DND-41 (cell line): Measurements from ENCODE around the gene GAS2L2.

Experiments used
- ATAC-seq: fragments of 200-7000 bp; cut with Tn5 transposase; 3 replicates; pipeline ENCODE4 v1.9.1; 2021; ENCODE audit warnings: low read depth; ENCODE audit not compliant: insufficient read depth
- DNase-seq: peaks from one replicate; pipeline ENCODE4 v3.0.0-alpha.2; 2020
- H2AFZ ChIP-seq: 2 replicates; pipeline ENCODE4 v1.6.0; 2012; ENCODE audit warnings: low read depth, low read length
- H3K27ac ChIP-seq: 2 replicates; pipeline ENCODE4 v1.5.1; 2012; ENCODE audit warnings: low read length, inconsistent platforms
- H3K27me3 ChIP-seq: fragments of 200-600 bp; sonication (generic); 2 replicates; pipeline ENCODE4 v1.6.0; 2012; ENCODE audit warnings: low read length, mild to moderate bottlenecking, inconsistent platforms; ENCODE audit not compliant: insufficient read depth, poor library complexity
- H3K36me3 ChIP-seq: 2 replicates; pipeline ENCODE4 v1.5.1; 2012; ENCODE audit warnings: low read length, inconsistent platforms; ENCODE audit not compliant: insufficient read depth
- H3K4me1 ChIP-seq: 2 replicates; pipeline ENCODE4 v1.5.1; 2012; ENCODE audit warnings: mild to moderate bottlenecking, low read length; ENCODE audit not compliant: insufficient read depth
- H3K4me2 ChIP-seq: 2 replicates; pipeline ENCODE4 v1.6.0; 2012; ENCODE audit warnings: mild to moderate bottlenecking, moderate library complexity, low read length, inconsistent platforms; ENCODE audit not compliant: insufficient read depth
- H3K4me3 ChIP-seq, 2 experiments: fragments of 200-600 bp in 1 of 2; shearing (Covaris generic) in 1 of 2; 2 replicates each; pipeline ENCODE4 v1.5.1; 2012 to 2016; ENCODE audit warnings: inconsistent platforms in 2 of 2, low read length in 2 of 2, mild to moderate bottlenecking in 2 of 2, low read depth in 1 of 2, moderate library complexity in 1 of 2
- H3K79me2 ChIP-seq: 2 replicates; pipeline ENCODE4 v1.6.0; 2012; ENCODE audit warnings: low read length, inconsistent platforms; ENCODE audit not compliant: insufficient read depth
- H3K9ac ChIP-seq: 2 replicates; pipeline ENCODE4 v1.6.0; 2012; ENCODE audit warnings: low read depth, mild to moderate bottlenecking, inconsistent platforms, low read length, moderate library complexity
- H3K9me3 ChIP-seq: 2 replicates; pipeline ENCODE4 v1.5.1; 2012; ENCODE audit warnings: low read length, moderate library complexity, mild to moderate bottlenecking, inconsistent platforms; ENCODE audit not compliant: insufficient read depth, severe bottlenecking
- H4K20me1 ChIP-seq: 2 replicates; pipeline ENCODE4 v1.6.0; 2012; ENCODE audit warnings: low read length; ENCODE audit not compliant: insufficient read depth
- CTCF ChIP-seq: IDR thresholded peaks from 2 replicates; pipeline ENCODE4 v1.5.1; 2012; ENCODE audit warnings: borderline replicate concordance, low read length, moderate library complexity, mild to moderate bottlenecking; ENCODE audit not compliant: poor library complexity, severe bottlenecking; ENCODE audit errors: extremely low read depth
- EZH2 ChIP-seq: IDR thresholded peaks from 3 replicates; pipeline ENCODE4 v1.6.1; 2012; ENCODE audit warnings: borderline replicate concordance, low read depth, mild to moderate bottlenecking, moderate library complexity, low read length, inconsistent platforms; ENCODE audit not compliant: severe bottlenecking

Gene GAS2L2

DNA sequence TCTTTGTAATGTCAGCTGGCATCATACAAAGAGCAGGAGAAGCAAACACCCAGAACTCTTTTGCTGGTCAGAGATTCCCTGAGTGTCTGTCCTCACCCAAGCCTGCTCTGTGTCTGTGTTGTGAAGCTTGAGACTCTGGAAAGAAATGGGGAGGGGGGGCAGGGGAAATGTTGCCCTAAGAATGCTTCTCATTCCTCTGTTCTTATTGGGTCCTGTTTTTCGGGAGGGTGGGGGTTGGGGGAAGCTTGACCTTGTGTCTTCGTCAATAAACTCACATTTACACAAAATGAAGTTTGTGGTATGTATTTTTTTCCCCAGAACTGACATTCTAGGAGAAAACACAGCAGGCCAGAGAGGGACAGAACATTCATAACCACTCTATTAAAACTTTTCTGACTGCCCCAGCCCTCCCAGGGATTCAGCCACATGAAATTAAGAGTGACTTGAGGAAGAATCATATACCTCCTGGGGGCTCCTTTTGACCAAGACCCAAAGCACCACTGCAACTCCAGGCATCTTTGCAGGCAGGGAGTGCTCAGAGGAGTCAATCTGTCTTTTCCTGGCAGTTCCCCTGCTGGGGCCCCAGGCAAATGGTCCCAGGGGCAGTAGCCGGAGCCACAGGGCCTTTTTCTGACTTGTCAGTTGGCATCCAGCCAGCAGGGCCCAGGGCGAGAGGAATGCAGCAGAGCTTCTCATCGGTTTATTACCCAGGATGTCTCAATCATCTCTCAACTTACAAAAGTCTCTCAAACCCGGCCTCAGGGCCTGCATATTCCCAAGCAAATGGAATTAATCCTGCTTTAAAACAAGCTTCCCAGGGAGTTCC is 26.7 kb downstream of the GAS2L2 start:
- ATAC-seq = no peak
- TF ChIP-seq CTCF (no peak), EZH2 (no peak)
- no peak overlapping the region for H3K4me3 ChIP-seq
- no peak overlapping the region for H3K27ac ChIP-seq
- no peaks in the 10 kb centered on the region for H3K27me3 ChIP-seq
- H2AFZ ChIP-seq = no peak overlapping the region
- no peak overlapping the region for H3K4me2 ChIP-seq
- no peaks in the 10 kb centered on the region for H3K9me3 ChIP-seq
- peaks cover 47% of the 10 kb centered on the region for H3K36me3 ChIP-seq
- H3K4me1 ChIP-seq = peaks cover 6% of the 10 kb centered on the region
- H3K9ac ChIP-seq = no peak overlapping the region
- no peaks in the 10 kb centered on the region for H3K79me2 ChIP-seq
- peaks cover 3% of the 10 kb centered on the region; the same call in 1 of the 2 replicates for H4K20me1 ChIP-seq
- no peak for DNase-seq

DNA sequence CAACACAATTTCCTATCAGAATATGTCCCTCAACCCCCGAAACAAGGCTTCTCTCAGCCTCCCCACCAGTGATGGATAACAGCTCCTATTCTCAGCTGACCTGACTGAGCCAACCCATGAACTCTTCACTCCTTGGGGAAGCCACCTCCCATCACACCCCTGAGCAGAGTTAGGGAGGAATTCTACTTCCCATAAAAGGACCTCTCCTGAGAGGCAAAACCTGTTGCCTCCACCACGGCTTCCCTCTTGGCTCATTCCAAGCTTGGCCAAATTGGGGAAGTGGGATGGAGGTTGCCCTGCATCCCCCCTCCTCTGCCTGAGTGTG is 27.3 kb downstream of the GAS2L2 start:
- no peaks in the 10 kb centered on the region for H3K9me3 ChIP-seq
- no peak overlapping the region for H3K27ac ChIP-seq
- TF ChIP-seq CTCF = no peak
- TF ChIP-seq EZH2 = no peak
- no peaks in the 10 kb centered on the region for H3K27me3 ChIP-seq
- H3K4me2 ChIP-seq = no peak overlapping the region
- no peak overlapping the region for H2AFZ ChIP-seq
- ATAC-seq (no peak), DNase-seq (no peak)
- no peak overlapping the region for H3K4me3 ChIP-seq
- H4K20me1 ChIP-seq = peaks cover 3% of the 10 kb centered on the region; the same call in 1 of the 2 replicates
- H3K4me1 ChIP-seq = peaks cover under 1% of the 10 kb centered on the region; the same call in 1 of the 2 replicates
- no peaks in the 10 kb centered on the region for H3K79me2 ChIP-seq
- H3K9ac ChIP-seq = no peak overlapping the region
- H3K36me3 ChIP-seq = peaks cover 51% of the 10 kb centered on the region

DNA sequence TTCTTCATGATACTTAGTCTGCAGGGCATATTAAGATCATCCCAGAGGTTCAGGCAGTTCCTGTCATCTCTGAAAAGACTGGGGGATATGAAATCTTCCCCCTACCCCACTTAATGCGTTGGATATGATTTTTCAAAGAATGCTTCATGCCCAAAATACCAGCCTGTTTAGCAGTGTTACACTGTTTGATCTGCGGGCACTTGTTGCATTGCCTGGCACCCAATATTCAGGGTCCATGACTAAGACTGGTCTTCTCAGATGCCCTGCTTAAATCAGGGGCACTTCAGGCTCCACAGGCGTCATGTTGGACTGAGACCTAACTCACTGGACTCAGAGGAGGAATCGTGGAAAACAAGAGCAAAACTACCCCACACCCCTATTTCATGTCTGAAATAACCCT is 28.0 kb downstream of the GAS2L2 start:
- DNase-seq (no peak), ATAC-seq (no peak)
- H3K4me2 ChIP-seq = no peak overlapping the region
- H3K36me3 ChIP-seq = peaks cover 52% of the 10 kb centered on the region
- no peak overlapping the region for H3K9ac ChIP-seq
- TF ChIP-seq CTCF (no peak), EZH2 (no peak)
- H3K79me2 ChIP-seq = no peaks in the 10 kb centered on the region
- H3K4me3 ChIP-seq = no peak overlapping the region
- peaks cover 3% of the 10 kb centered on the region; the same call in 1 of the 2 replicates for H4K20me1 ChIP-seq
- H3K4me1 ChIP-seq = no peaks in the 10 kb centered on the region
- H3K27me3 ChIP-seq = no peaks in the 10 kb centered on the region
- H3K27ac ChIP-seq = no peak overlapping the region
- no peak overlapping the region for H2AFZ ChIP-seq
- no peaks in the 10 kb centered on the region for H3K9me3 ChIP-seq
